Subcutaneous preadipocyte (primary cell): ENCODE results near the gene NUDCD3. TPM values are rescaled to one million over a fixed set of nuclear protein-coding genes. Genes with fewer than 3 reads are reported as not detected.

ENCODE experiments used
- small RNA-seq: library from RNA; depleted of rRNA; stranded (forward); fragments of <200 nt; gene quantifications from one replicate; pipeline ENCODE3, GENCODE V24; 2012
- total RNA-seq: library from RNA; depleted of rRNA; stranded (reverse); fragments of >200 nt; gene quantifications from 2 replicates; pipeline ENCODE4 v1.2.3, GENCODE V29; 2012

The NUDCD3 gene
- total RNA-seq = 59.0 and 59.2 TPM in 2 replicates

GRCh38 chr7:44490351-44491200, at the start of gene NUDCD3:
Gene NUDCD3, minus strand, starts transcription at chr7:44490658. Its CDS starts 58 bp downstream, at chr7:44490600.

Small RNA genes lying within 50 kb of the gene (small RNA-seq; reads per million reads assigned to genes)
- not detected for gene RNU6-1097P

Other genes with a start within 250 kb of the NUDCD3 start
- 0.73 and 0.98 TPM in 2 replicates for gene CAMK2B, start 165.1 kb downstream of the NUDCD3 start, total RNA-seq
- under 0.01 TPM in 1 of 2 replicates, not detected in the other for gene NPC1L1, start 50.7 kb upstream of the NUDCD3 start, total RNA-seq
- 60.3 and 75.3 TPM in 2 replicates for gene DDX56, start 83.2 kb upstream of the NUDCD3 start, total RNA-seq
- gene TMED4, start 91.6 kb upstream of the NUDCD3 start, total RNA-seq = 65.1 and 75.7 TPM in 2 replicates
- gene OGDH, start 116.0 kb upstream of the NUDCD3 start, total RNA-seq = 73.1 and 109 TPM in 2 replicates